Nucleus accumbens (tissue), 56 donors: Measurements from ENCODE around the gene NCR3LG1.
"Not testable (repeated sequence)": the region's sequence is repeated elsewhere in the genome, so short reads cannot be mapped to it uniquely, and the experiment has no call there.

Experiments used
- DNase-seq, 56 donors: peaks; one replicate each; lab custom pipeline; 2025; lab: John Stamatoyannopoulos, UW

The NCR3LG1 gene

DNA sequence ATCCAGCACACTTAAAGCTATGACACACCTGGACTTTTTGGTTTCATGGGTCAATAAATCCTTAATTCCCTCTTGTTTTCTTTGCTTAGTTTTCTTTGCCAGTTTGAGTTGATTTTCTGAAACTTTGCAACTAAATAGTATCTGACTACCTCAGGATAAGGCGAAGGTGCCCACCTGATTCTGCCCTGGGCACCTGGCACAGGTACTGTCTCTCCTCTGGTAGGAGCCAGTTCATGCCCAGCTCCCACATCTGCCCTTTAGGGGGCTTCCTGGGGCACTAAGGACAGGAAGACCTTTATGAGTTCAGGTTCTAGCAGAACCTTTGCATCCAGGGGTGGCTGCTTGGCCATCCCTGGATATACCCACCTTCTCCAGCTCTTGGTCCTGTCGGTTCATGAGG is 56.4 kb downstream of the NCR3LG1 start:
- DNase-seq, result no peak

- DNase-seq, result no peak
Measured at GRCh38 chr11:17408641-17409040, 57.0 kb downstream of the NCR3LG1 start.

GRCh38 chr11:17410606-17411379 is 59.2 kb downstream of the NCR3LG1 start:
- no peak for DNase-seq

GRCh38 chr11:17411418-17411817 is 59.8 kb downstream of the NCR3LG1 start:
- DNase-seq, result no peak

DNA sequence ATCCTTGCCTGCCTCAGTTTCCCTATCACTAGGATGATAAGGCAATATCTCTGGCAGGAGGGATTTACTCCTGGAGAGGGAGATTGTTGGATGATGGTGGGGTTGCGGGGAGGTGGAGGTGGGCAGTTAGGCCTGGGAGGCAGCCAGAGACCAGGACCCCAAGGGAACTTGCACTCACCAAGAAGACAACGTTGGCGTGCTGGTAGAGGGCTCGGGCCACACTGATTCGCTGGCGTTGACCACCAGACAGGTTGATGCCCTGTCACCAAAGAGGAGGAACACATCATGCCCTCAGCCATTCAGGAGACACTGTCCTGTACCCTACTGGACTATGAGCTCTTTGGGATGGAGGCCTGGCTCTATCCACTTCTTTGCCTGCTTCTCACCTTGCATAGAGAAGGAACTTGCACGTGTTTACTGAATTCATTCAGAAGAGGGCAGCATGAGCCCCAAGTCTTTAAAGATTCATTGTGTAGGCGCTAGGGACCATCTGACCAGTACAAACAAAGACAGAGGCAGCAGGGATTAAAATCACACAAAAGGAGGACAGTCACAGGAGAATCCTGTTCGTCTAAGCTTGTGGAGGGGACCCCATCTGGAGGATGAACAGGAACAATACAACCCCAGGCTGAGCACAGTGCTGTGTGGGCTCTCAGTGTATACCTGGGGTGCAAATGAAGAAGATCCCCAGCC is 61.0 kb downstream of the NCR3LG1 start:
- no peak for DNase-seq

DNA sequence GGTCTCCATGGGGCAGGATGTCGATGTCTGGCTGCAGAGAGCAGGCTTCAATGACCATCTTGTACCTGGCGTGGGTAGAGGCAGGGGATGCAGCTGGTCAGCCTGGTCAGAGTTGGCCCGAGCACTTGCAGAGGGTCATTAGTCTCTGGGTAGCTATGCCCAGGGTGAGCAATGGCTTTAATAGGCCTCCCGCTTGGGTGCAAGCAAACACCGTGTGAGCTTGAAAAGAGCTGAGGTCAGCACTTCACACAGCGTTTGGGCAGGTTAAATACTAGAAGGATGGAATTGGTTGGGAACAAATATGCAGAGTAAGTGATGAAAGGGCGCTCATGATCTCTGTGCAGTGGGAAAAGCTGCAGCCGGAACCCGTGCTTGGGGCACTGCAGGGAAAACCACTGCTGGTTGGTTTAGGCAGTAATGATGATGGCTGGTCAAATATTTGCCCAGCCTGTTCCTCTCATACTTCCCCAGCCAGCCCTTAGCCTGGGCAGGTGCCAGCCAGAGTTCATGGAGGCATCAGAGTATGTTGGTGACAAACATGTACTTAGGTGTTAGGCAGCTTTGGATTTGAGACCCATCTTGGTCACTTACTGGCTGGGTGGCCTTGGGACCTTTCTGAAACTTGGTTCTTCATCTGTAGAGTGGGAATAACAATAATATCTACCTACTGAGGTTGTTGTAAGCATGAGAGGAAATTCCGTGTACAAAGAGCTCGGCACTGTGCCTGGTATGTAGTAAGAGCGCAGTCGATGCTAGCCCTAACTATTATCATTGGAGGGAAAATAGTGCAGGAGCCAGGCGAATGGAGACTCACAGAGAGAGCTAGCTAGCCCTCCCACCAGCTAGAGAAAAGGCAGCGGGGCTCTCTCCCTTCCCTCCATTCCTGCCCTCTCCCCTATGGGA is 62.1 kb downstream of the NCR3LG1 start:
- DNase-seq, result no peak

DNA sequence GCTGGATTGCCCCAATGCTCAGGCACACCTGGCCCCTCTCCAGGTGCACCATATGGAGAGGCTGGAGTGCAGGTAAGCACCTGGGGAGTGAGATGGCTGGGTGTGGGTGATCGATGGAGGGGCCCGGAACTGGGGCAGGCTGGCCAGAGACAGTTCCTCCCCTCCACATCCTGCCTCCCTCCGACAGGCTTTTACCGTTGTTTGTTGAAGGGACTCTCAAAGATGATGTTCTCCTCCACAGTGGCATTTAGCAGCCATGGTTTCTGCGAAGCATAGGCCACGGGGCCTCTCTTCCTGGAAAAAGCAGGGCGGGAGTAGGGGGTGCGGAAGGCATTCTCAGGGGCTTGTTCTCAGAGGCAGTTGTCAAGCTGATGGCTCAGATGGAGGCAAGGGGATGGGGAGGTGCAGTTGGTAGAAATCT is 62.7 kb downstream of the NCR3LG1 start:
- DNase-seq, result no peak

DNA sequence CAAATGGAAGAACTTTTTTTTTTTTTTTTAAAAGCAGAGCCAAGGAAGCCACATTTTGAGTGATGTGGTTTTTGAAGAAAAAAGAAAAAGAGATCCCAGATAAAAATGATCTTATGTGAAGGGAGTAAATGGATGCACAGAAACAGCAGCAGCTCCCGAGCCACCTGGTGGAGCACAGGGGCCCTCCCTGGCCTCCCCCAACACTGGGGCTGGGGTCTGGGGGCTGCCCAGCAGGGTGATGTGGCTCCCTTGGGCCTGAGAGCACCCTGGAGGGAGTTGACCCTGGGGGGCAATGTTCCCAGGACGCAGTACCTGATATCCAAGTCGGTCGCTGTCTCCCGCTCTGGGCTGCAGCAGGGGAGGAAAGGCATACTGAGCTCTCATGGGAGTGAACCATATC is 63.4 kb downstream of the NCR3LG1 start:
- DNase-seq, result no peak

GRCh38 chr11:17415523-17416104 is 64.0 kb downstream of the NCR3LG1 start:
- DNase-seq, result no peak

DNA sequence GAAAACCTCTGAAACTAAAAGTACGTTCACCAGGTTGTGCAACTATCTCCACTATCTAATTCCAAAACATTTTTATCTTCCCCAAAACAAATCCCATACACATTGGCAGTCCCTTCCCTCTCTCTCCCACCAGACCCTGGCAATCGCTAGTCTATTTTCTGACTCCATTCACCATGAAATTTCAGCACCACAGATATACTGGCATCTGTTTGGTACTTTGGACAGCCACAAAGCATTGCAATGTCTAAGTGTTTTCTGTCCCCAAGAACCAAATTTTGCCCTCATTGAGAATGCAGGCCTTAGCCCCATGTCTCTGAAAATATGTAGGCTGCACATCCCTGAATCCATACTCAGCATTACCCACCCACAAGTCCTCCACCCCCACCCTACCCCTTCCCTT is 64.9 kb downstream of the NCR3LG1 start:
- no peak for DNase-seq

DNA sequence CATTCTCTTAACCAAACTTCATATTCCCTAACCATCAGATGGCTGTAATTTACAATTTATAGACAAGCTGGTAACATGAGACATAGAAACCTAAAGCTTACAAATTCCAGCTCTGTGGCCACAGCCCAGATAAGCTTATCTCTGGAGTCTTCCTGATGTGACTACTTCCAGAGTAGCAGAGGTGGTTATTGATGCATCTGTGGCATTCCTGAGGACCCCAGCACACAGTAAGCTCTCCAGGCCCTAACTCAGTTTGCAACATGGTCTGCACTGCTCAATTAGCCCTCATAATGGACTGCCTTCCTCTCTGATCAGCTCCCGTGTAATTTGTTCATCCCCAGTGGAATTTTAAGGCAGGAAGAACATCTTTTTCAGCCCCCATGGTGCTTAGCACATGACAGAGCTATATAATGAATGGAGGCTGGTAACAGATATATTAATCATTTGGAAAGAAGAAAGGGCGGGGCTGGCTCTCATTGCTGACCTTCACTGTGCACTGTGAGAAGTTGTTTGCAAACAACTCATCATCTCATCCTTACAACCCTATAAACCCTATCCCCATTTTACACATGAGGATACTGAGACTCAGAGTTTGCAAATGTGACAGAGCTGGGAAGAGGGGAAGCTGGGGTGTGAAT is 67.0 kb downstream of the NCR3LG1 start:
- no peak for DNase-seq

- DNase-seq, result no peak
Measured at GRCh38 chr11:17421781-17422180, 70.2 kb downstream of the NCR3LG1 start.

DNA sequence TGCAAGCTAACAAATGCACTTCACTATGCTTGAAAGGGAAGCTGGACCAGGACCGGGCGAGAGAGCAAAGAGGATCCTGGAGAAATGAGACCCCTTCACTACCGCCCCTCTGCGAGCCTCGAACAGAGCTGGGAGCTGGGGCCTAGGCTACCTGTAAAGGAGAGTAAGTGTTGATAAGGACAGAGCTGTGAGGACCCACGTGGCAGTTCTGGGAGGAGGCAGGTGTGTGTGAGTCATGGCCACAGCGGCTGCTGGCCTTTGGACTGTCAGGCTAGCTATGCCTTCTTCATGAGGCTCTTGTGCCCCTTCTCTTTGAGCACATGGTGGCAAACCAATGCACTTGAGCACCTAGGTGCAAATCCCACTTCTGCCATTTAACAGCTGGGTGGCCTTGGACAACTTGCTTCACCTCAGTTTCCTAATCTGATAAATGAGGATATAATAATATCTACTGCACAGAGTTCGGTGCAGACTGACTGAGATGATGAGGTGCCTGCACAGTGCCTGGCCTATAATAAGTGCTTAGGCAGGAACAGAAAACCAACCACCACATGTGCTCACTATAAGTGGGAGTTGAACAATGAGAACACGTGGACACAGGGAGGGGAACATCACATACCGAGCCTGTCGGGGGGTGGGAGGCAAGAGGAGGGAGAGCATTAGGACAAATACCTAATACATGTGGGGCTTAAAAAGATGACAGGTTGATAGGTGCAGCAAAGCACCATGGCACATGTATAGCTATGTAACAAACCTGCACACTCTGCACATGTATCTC is 72.1 kb downstream of the NCR3LG1 start:
- peak in 24 of 56 donors; percentile 3 to 76 (median 30) for DNase-seq

- DNase-seq, result not testable (repeated sequence)
Measured at GRCh38 chr11:17426233-17426632, 74.6 kb downstream of the NCR3LG1 start.
